Activated naive CD8-positive, alpha-beta T cell treated with anti-CD3 and anti-CD28 coated beads, Interleukin-2, amount 50 U/mL, for 24 hours (primary cell): ENCODE measurements around the gene RPL32.
A peak's percentile ranks its signal among the peaks of the same experiment; 100 is the strongest.
"Not testable (repeated sequence)": the region's sequence is repeated elsewhere in the genome, so short reads cannot be mapped to it uniquely, and the experiment has no call there.

Source experiments
- ATAC-seq: fragments of 150-1000 bp; cut with Tn5 transposase; one replicate; pipeline ENCODE4 v1.10.0; 2021
- DNase-seq: peaks from one replicate; pipeline ENCODE4 v3.0.0; 2021
- H3K27ac Mint-ChIP-seq: one replicate; pipeline ENCODE4 v1.8.0; 2021; ENCODE audit warnings: mild to moderate bottlenecking, mixed read lengths
- H3K27me3 Mint-ChIP-seq: one replicate; pipeline ENCODE4 v1.8.0; 2021; ENCODE audit warnings: mixed read lengths
- H3K36me3 Mint-ChIP-seq: one replicate; pipeline ENCODE4 v1.8.0; 2021; ENCODE audit warnings: low read depth, mixed read lengths
- H3K4me1 Mint-ChIP-seq: one replicate; pipeline ENCODE4 v1.8.0; 2021; ENCODE audit warnings: mixed read lengths
- H3K4me3 Mint-ChIP-seq: one replicate; pipeline ENCODE4 v1.8.0; 2021; ENCODE audit warnings: mild to moderate bottlenecking, moderate library complexity, mixed read lengths
- H3K9me3 Mint-ChIP-seq: one replicate; pipeline ENCODE4 v1.8.0; 2021; ENCODE audit warnings: mixed read lengths

Gene RPL32

DNA sequence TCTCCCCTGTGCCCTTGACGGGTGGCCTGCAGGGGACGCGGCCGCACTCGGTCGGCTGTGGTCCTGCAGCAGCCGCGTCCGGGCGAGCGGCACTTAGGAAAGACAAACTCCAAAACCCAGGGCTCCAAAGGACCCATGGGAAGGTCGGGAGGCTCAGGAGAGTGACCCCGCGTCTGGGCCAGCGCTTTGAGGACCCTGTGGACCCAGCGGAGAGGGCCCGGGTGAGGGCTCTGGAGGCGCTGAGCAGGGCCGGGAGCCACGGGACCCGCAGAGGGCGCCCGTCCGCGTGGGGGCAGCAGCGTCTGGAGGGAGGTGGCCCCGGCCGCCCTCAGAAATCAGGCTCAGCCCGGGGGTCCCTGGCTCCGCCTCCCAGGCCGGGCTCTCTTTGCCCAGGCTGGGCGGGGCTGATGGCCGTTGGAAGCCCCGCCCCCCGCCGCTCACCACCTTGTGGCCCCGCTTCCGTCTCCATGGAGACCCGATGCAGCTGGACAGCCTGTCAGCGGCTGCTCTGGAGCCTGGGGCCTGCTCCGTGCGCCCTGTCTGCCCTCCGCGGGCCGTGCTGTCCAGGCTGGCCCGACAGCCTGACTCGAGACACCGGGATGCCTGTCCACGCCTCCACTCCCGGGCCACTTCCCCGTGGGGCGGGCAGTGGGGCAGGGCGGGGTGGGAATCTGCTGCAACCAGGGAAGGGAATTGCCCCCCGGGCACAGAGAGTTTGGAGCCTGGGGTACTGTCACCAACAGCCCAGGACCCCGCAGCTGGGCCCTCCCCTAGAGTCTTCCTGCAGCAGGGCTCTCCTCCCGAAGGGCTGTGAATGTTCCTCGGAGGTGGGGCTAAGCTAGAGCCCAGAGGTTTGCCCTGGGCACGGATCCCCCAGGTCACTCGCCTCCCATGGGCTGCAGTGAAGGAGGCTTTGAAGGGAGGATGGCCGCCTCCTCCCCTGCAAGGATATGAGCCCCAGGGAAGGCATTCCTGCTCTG lies 34.8 kb upstream of the RPL32 start:
- no peaks in the 10 kb centered on the region for H3K9me3 Mint-ChIP-seq
- H3K36me3 Mint-ChIP-seq: no peaks in the 10 kb centered on the region
- peaks cover 11% of the 10 kb centered on the region for H3K27me3 Mint-ChIP-seq
- no peak overlapping the region for H3K27ac Mint-ChIP-seq
- no peak overlapping the region for H3K4me3 Mint-ChIP-seq
- H3K4me1 Mint-ChIP-seq: no peaks in the 10 kb centered on the region
- DNase-seq (peak; percentile 45), ATAC-seq (peak; percentile 53)

DNA sequence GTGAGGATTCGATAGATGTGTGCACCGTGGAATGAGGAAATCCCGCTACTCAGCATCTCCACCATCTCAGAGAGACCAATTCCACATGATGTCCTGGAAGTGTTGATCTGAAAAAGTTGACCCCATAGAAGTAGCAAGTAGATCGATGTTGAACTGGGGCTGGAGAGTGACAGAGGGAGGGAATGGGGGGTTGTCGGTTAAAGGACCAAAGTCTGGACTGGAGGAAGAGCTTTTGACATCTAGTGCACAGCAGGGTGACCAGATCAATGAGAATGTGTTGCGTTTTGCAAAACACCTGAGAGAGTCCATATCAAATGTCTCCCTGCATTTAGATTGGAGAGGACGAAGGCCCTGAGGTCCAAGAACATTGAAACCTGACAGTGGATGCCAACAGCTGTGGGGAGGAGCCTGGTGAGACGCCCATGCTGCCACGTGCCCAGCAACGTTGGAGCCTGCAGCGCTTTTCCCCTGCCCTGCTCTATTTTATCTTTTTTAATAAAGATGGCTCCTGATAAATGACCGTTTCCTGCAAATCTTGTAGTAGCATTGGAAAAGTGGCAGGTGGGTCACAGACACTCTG lies 30.1 kb upstream of the RPL32 start:
- Mint-ChIP-seq H3K36me3 (no peaks in the 10 kb centered on the region), H3K9me3 (no peaks in the 10 kb centered on the region), H3K27me3 (peaks cover 20% of the 10 kb centered on the region), H3K4me3 (no peak overlapping the region), H3K4me1 (peaks cover 15% of the 10 kb centered on the region), H3K27ac (no peak overlapping the region)
- DNase-seq: no peak
- ATAC-seq: no peak

DNA sequence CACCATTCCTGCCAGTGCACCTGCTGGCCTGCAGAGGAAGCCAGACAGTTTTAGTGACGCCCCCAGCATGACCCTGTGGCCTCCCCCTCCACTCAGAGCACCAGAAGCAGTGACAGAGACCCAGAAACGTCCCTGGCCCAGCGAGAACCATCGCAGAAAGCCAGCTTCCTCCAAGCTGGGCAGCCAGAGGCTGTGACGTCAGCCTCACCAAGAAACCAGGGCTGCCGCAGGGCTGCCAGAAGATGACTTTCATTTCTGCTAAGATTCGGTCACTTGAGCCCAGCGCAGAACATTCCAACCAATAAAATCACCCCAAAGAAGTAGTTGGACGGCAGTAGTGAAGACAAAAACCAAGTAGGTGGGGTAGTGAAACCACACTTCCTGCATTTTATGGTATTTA lies 29.6 kb upstream of the RPL32 start:
- DNase-seq (no peak), ATAC-seq (no peak)
- Mint-ChIP-seq H3K4me3 (no peak overlapping the region), H3K9me3 (no peaks in the 10 kb centered on the region), H3K27ac (no peak overlapping the region), H3K36me3 (no peaks in the 10 kb centered on the region), H3K27me3 (peaks cover 20% of the 10 kb centered on the region), H3K4me1 (peaks cover 15% of the 10 kb centered on the region)

DNA sequence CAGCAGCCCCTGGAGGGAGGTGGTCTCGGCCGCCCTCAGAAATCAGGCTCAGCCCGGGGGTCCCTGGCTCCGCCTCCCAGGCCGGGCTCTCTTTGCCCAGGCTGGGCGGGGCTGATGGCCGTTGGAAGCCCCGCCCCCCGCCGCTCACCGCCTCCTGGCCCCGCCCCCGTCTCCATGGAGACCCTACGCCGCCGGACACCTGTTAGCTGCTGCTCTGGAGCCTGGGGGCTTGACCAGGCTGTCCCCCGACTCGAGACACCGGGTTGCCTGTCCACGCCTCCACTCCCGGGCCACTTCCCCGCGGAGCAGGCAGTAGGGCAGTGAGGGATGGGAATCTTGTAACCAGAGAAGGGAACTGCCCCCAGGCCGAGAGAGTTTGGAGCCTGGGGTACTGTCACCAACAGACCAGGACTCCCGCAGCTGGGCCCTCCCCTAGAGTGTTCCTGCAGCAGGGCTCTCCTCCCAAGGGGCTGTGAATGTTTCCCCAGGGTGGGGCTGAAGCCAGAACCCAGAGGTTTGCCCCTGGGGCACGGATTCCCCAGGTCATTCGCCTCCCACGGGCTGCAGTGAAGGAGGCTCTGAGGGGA lies 27.8 kb upstream of the RPL32 start:
- Mint-ChIP-seq H3K9me3 (peaks cover 5% of the 10 kb centered on the region), H3K27ac (no peak overlapping the region), H3K36me3 (no peaks in the 10 kb centered on the region), H3K4me1 (peaks cover 15% of the 10 kb centered on the region), H3K27me3 (peaks cover 15% of the 10 kb centered on the region), H3K4me3 (peak overlapping the region; percentile 83)
- DNase-seq (peak; percentile 58), ATAC-seq (peak; percentile 31)

DNA sequence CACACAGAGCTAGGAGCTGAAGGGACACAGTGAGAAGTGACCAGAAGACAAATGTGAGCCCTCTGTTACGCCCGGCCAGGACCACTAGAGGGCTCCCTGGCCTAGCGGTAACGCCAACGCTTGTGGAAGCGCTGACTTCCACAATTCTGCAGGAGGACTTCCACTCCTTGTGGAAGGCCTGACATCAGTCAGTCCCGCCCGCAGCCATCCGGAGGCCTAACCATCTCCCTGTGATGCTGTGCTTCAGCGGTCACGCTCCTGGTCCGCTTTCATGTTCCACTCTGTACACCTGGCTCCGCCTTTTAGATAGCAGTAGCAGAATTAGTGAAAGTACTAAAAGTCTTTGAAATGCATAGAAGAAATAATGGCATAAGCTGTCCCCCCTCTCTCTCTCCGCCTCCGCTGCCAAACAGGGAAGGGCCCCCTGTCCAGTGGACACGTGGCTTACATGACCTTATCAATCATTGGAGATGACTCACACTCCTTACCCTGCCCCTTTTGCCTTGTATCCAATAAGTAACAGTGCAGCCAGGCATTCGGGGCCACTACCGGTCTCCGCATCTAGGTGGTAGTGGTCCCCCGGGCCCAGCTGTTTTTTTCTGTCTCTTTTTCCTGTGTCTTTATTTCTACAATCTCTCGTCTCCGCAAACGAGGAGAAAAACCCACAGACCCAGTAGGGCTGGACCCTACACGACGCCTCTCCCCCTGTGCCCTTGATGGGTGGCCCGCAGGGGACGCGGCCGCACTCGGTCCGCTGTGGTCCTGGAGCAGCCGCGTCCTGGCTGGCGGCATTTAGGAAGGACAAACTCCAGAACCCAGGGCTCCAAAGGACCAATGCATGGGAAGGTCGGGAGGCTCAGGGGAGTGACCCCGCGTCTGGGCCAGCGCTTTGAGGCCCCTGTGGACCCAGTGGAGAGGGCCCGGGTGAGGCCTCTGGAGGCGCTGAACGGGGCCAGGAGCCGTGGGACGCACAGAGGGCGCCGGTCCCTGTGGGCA lies 27.0 kb upstream of the RPL32 start:
- DNase-seq: peak; percentile 67
- H3K4me1 Mint-ChIP-seq: peaks cover 15% of the 10 kb centered on the region
- peaks cover 5% of the 10 kb centered on the region for H3K9me3 Mint-ChIP-seq
- peak overlapping the region; percentile 82 for H3K27ac Mint-ChIP-seq
- peak; percentile 70 for ATAC-seq
- peak overlapping the region; percentile 83 for H3K4me3 Mint-ChIP-seq
- peaks cover 15% of the 10 kb centered on the region for H3K27me3 Mint-ChIP-seq
- no peaks in the 10 kb centered on the region for H3K36me3 Mint-ChIP-seq

DNA sequence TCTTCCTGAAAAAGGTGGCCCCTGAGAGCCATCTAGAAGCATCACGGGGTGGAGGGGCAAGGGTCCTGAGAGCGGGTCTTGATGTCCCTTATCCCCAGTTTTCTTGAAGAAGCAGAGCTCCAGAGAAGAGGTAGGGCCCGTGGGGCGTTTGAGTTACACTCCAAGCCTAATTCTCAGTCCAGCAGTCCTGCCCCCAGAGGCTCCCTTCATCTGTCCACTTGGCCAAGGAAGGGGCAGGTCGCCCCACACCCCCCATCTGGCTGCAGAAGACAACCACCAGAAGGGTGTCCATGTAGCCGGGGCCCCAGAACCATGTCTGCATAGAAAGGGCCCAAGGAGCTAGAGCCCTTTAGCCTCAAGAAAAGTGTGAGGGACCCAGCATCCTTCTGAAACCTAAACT lies 25.5 kb upstream of the RPL32 start:
- no peak overlapping the region for H3K27ac Mint-ChIP-seq
- DNase-seq: no peak
- no peaks in the 10 kb centered on the region for H3K36me3 Mint-ChIP-seq
- H3K27me3 Mint-ChIP-seq: peaks cover 15% of the 10 kb centered on the region
- H3K4me3 Mint-ChIP-seq: no peak overlapping the region
- peaks cover 5% of the 10 kb centered on the region for H3K9me3 Mint-ChIP-seq
- ATAC-seq: no peak
- peaks cover 15% of the 10 kb centered on the region for H3K4me1 Mint-ChIP-seq

DNA sequence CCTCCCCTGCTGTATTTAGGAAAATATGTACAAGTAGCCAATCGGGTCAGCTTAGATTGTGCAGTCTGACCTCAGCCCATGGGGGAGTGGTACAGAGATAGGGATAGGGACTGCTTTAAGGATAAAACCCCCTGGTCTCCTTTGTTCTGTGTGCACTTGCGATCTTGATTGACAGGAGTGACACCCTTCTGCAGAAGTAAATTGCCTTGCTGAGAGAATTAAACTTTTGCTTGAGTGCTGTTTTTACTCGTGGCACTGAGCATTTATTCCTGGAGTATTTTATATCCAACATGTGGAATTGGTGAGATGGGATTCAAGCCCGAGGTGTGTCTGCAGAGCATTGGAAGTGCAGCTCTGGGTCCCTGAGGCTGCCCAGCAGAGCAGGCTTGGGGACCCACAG lies 23.9 kb upstream of the RPL32 start:
- Mint-ChIP-seq H3K36me3 (no peaks in the 10 kb centered on the region), H3K27me3 (peaks cover 13% of the 10 kb centered on the region), H3K4me3 (no peak overlapping the region), H3K27ac (no peak overlapping the region), H3K4me1 (peaks cover 11% of the 10 kb centered on the region), H3K9me3 (peaks cover 5% of the 10 kb centered on the region)
- ATAC-seq (no peak), DNase-seq (no peak)

DNA sequence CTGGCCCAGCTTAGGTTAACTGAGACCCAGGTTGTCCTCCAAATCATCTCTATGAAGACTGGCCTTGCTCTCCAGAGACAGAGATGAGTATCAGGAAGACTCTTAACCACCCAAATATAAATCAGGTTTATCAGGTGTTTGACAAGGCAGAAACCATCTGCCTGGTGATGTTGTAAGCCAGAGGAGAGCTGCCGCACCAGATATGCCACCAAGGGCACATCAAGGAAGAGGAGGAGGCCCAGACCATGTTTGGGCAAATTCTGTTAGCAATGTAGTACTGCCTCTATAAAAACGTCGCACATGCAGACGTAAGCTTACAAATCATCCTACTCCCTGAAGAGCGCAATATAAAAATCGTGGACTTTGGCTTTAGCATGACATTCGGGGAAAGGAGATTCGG lies 21.0 kb upstream of the RPL32 start:
- no peak overlapping the region for H3K27ac Mint-ChIP-seq
- H3K4me3 Mint-ChIP-seq: no peak overlapping the region
- peaks cover 6% of the 10 kb centered on the region for H3K27me3 Mint-ChIP-seq
- DNase-seq (no peak), ATAC-seq (no peak)
- H3K36me3 Mint-ChIP-seq: no peaks in the 10 kb centered on the region
- peaks cover under 1% of the 10 kb centered on the region for H3K4me1 Mint-ChIP-seq
- peaks cover 5% of the 10 kb centered on the region for H3K9me3 Mint-ChIP-seq

DNA sequence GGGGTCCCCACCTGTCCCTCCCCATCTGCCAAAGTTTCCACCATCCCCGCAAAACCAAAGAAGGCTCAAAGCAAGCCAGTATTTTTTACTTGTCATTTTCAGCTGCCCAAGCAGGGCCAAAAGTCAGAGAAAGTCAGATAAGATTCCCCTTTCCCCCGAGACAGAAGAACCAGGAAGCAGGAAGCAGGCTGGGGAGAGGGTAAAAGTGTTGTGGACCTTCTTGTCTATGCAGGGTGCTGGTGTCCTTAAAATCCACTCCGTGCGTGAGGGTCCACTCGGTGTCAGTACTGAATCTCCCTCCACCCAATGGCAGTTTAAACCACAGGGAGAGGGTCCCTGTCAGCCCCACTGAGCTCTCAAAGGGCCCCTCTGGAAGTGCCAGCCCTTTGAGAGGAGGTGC lies 20.2 kb upstream of the RPL32 start:
- Mint-ChIP-seq H3K4me3 (no peak overlapping the region), H3K36me3 (no peaks in the 10 kb centered on the region), H3K4me1 (no peaks in the 10 kb centered on the region), H3K27me3 (peaks cover 4% of the 10 kb centered on the region), H3K27ac (no peak overlapping the region), H3K9me3 (peaks cover 5% of the 10 kb centered on the region)
- no peak for DNase-seq
- ATAC-seq: no peak

DNA sequence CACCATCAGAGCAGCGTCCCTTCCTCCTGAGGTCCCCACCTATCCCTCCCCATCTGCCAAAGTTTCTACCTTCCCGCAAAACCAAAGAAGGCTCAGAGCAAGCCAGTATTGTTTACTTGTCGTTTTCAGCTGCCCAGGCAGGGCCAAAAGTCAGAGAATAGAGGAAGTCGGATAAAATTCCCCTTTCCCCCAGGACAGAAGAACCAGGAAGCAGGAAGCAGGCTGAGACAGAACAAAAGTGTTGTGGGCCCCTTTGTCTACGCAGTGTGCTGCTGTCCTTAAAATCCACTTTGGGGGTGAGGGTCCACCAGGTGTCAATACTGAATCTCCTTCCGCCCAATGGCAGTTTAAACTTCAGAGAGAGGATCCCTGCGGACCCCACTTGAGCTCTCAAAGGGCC lies 18.5 kb upstream of the RPL32 start:
- ATAC-seq: no peak
- H3K4me3 Mint-ChIP-seq: no peak overlapping the region

DNA sequence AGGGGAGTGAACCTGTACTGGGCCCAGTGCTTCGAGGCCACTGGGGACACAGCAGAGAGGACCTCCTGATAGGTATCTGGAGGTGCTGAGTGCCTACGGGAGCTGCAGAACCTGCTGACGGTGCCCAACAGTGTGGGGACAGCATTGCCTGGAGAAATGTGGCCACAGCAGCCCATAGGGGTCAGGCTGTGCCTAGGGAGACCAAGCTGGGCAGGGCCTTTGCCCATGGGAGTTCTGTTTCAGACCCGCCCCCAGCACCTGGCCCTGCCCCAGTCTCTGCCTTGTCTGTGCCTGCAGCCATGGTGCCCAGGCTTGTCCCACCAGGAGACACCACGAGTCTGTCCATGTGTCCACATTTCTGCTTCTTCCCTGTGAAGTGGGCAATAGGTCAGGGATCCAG lies 15.3 kb upstream of the RPL32 start:
- Mint-ChIP-seq H3K9me3 (no peaks in the 10 kb centered on the region), H3K27me3 (peaks cover 14% of the 10 kb centered on the region), H3K4me3 (no peak overlapping the region), H3K36me3 (no peaks in the 10 kb centered on the region), H3K4me1 (no peaks in the 10 kb centered on the region), H3K27ac (no peak overlapping the region)
- DNase-seq (no peak), ATAC-seq (no peak)

More for the DNA sequence above, 18.5 kb upstream of the RPL32 start:
- Mint-ChIP-seq H3K36me3 (no peaks in the 10 kb centered on the region), H3K4me1 (no peaks in the 10 kb centered on the region), H3K27ac (no peak overlapping the region), H3K27me3 (peaks cover 2% of the 10 kb centered on the region), H3K9me3 (no peaks in the 10 kb centered on the region)
- DNase-seq: no peak

DNA sequence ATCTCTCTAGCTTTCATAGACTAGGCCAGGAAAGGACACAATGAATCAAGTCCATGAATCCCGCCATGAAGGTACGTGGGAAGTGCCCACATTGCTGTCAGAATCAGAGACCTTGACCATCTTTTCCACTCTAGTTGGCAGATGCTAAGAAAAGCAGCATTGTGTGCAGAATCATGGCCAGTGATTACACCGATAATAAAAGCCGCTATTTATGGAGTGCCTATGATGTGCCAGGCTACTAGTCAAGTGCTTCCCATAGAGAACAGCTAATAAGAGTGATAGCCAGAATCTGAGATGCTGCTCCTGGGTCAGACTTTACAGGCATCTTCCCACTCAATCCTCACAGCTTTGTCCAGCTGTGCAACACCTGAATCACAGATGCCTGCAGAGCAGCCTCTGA lies 13.2 kb upstream of the RPL32 start:
- no peaks in the 10 kb centered on the region for H3K36me3 Mint-ChIP-seq
- peaks cover 14% of the 10 kb centered on the region for H3K27me3 Mint-ChIP-seq
- DNase-seq (no peak), ATAC-seq (no peak)
- no peaks in the 10 kb centered on the region for H3K9me3 Mint-ChIP-seq
- no peaks in the 10 kb centered on the region for H3K4me1 Mint-ChIP-seq
- no peak overlapping the region for H3K27ac Mint-ChIP-seq
- no peak overlapping the region for H3K4me3 Mint-ChIP-seq

DNA sequence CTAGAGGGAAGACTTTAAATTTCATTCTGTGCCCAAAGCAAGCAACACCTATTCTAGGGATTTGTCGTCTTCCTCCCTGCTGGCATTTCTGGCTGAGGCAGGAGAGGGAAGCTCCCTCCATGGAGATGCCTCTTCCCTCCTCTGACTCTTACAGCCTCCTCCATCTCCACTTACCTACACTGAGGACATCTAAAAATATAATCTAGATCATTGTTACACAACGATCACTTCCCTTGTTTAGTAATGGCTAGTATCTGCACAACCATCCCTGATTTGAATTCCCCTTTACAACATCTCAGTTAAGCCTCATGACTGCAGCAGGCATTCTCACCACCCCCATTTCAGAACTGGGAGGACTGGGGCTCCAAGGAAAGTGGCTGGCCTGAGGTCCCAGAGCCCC lies 12.5 kb upstream of the RPL32 start:
- H3K36me3 Mint-ChIP-seq, DNase-seq, H3K27ac Mint-ChIP-seq, ATAC-seq, H3K9me3 Mint-ChIP-seq, H3K4me3 Mint-ChIP-seq, H3K4me1 Mint-ChIP-seq: not testable (repeated sequence)
- H3K27me3 Mint-ChIP-seq: peaks cover 14% of the 10 kb centered on the region

DNA sequence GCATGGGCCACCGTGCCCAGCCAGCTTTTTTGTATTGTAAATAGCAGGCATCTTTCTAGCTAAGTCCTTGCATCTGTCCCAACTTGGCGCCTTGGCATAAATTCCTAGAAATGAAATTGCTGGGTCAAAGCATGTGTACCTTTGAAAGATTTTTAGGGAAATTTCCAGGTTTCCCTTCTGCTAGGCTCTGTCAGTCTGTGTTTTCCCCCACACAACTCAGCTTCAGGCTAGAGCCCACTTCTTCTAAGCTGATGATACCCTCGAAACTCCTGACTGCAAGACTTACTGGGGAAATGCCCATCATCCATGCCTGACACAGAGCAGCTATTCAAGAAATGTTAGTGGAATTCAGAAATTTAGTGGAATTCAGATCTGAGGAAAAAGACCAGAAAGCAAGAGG lies 10.8 kb upstream of the RPL32 start:
- DNase-seq: no peak
- Mint-ChIP-seq H3K27me3 (peaks cover 14% of the 10 kb centered on the region), H3K27ac (no peak overlapping the region), H3K4me3 (no peak overlapping the region), H3K4me1 (no peaks in the 10 kb centered on the region), H3K36me3 (no peaks in the 10 kb centered on the region), H3K9me3 (no peaks in the 10 kb centered on the region)
- no peak for ATAC-seq
